ENCODE data around the gene MTARC2. TPM values are rescaled to one million over a fixed set of nuclear protein-coding genes. Genes with fewer than 3 reads are reported as not detected.

The MTARC2 gene
- polyA plus RNA-seq, 1 donor (not counting 4 experiments of a cell fraction or from before 2014, with no cell fraction given) = 0.75 TPM

DNA sequence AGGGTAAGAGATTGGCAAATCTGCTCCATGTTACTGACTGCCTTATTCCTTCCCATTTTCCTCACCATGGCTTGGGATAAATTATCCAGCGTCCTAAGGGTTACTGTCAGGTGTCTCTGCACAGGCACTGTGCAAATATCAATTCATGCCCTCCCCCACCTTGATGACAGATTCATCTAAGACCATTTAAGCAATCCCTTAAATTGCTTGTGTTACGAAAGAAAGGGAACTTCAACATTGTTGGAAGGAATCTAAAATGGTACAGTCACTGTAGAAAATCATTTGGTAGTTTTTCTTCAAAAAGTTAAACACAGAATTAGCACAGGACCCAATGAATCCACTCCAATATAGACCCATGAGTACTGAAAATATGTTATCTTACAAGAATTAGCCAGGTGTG, 17.6 kb upstream of the MTARC2 start:
- no peak for TF ChIP-seq EZH2 (IDR thresholded peaks at IDR 0.05; ENCODE audit: low read length)
- Histone ChIP-seq H3K9ac (ENCODE audit: control insufficient read depth, extremely low read depth, insufficient read depth, low read length) (no peak overlapping the region), H3K4me2 (ENCODE audit: control insufficient read depth, extremely low read depth, insufficient read depth, low read depth, low read length) (no peak overlapping the region), H3K36me3 (ENCODE audit: control insufficient read depth in 2 of 2, extremely low read depth in 1 of 2, insufficient read depth in 2 of 2, low read length in 2 of 2) (no peaks in the 10 kb centered on the region), H2AFZ (ENCODE audit: control insufficient read depth, low read length) (no peak overlapping the region), H3K27ac (ENCODE audit: control insufficient read depth, insufficient read depth, low read length) (no peak overlapping the region), H4K20me1 (ENCODE audit: control insufficient read depth, extremely low read depth, insufficient read depth, low read length) (no peaks in the 10 kb centered on the region), H3K9me3 (ENCODE audit: control insufficient read depth, low read depth, low read length) (no peaks in the 10 kb centered on the region), H3K4me1 (ENCODE audit: control insufficient read depth, extremely low read depth, insufficient read depth, low read length) (peaks cover 16% of the 10 kb centered on the region), H3K9me1 (ENCODE audit: control insufficient read depth, extremely low read depth, insufficient read depth, low read length) (no peaks in the 10 kb centered on the region), H3K79me2 (ENCODE audit: control insufficient read depth, insufficient read depth, low read length) (no peaks in the 10 kb centered on the region), H3K4me3 (ENCODE audit: control insufficient read depth in 2 of 3, extremely low read depth in 1 of 3, insufficient read depth in 2 of 3, low read depth in 1 of 3, low read length in 3 of 3) (no peak overlapping the region), H3K27me3 (ENCODE audit: control insufficient read depth, extremely low read depth, insufficient read depth, low read length) (no peaks in the 10 kb centered on the region)
- dilution Hi-C loops (cut with MboI; ENCODE audit: extremely low pct_ligation_motif_present, low sequenced_read_pairs) = no loop called here
- FAIRE-seq = no peak
- DNase-seq (ENCODE audit: low read depth, low spot score) = no peak

DNA sequence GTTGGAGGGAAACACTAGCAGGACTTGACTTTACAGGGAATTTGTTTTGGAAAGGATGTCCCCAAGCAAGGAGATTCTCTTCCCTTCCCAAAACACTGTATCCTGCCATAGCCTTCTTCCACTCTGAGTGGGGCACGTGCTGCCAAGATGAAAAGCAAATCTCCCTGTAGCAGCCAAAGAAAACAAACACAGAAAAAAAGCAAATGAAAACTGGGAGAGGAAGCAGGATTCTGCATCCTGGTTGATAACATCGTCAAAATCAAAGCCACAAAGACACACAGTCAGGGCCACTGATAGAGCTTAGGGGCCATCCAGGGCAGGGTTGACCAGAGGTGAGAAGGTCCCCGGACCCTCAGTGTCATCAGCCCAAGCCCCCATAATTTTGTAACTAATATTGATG, 16.0 kb upstream of the MTARC2 start:
- no peak for FAIRE-seq

More for the DNA sequence above, 16.0 kb upstream of the MTARC2 start:
- Histone ChIP-seq H3K9me3 (ENCODE audit: control insufficient read depth, low read depth, low read length) (no peaks in the 10 kb centered on the region), H3K9ac (ENCODE audit: control insufficient read depth, extremely low read depth, insufficient read depth, low read length) (no peak overlapping the region), H3K27me3 (ENCODE audit: control insufficient read depth, extremely low read depth, insufficient read depth, low read length) (no peaks in the 10 kb centered on the region), H3K4me1 (ENCODE audit: control insufficient read depth, extremely low read depth, insufficient read depth, low read length) (peaks cover 16% of the 10 kb centered on the region), H3K27ac (ENCODE audit: control insufficient read depth, insufficient read depth, low read length) (no peak overlapping the region), H2AFZ (ENCODE audit: control insufficient read depth, low read length) (no peak overlapping the region), H3K36me3 (ENCODE audit: control insufficient read depth in 2 of 2, extremely low read depth in 1 of 2, insufficient read depth in 2 of 2, low read length in 2 of 2) (no peaks in the 10 kb centered on the region), H3K4me2 (ENCODE audit: control insufficient read depth, extremely low read depth, insufficient read depth, low read depth, low read length) (no peak overlapping the region), H3K79me2 (ENCODE audit: control insufficient read depth, insufficient read depth, low read length) (no peaks in the 10 kb centered on the region), H3K9me1 (ENCODE audit: control insufficient read depth, extremely low read depth, insufficient read depth, low read length) (no peaks in the 10 kb centered on the region), H3K4me3 (ENCODE audit: control insufficient read depth in 2 of 3, extremely low read depth in 1 of 3, insufficient read depth in 2 of 3, low read depth in 1 of 3, low read length in 3 of 3) (no peak overlapping the region), H4K20me1 (ENCODE audit: control insufficient read depth, extremely low read depth, insufficient read depth, low read length) (no peaks in the 10 kb centered on the region)
- TF ChIP-seq, protein P1, sequence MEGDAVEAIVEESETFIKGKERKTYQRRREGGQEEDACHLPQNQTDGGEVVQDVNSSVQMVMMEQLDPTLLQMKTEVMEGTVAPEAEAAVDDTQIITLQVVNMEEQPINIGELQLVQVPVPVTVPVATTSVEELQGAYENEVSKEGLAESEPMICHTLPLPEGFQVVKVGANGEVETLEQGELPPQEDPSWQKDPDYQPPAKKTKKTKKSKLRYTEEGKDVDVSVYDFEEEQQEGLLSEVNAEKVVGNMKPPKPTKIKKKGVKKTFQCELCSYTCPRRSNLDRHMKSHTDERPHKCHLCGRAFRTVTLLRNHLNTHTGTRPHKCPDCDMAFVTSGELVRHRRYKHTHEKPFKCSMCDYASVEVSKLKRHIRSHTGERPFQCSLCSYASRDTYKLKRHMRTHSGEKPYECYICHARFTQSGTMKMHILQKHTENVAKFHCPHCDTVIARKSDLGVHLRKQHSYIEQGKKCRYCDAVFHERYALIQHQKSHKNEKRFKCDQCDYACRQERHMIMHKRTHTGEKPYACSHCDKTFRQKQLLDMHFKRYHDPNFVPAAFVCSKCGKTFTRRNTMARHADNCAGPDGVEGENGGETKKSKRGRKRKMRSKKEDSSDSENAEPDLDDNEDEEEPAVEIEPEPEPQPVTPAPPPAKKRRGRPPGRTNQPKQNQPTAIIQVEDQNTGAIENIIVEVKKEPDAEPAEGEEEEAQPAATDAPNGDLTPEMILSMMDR (optimal IDR thresholded peaks at IDR 0.05 in 1 of 3, IDR thresholded peaks at IDR 0.05 in 1 of 3, conservative IDR thresholded peaks at IDR 0.05 in 1 of 3; ENCODE audit: extremely low read depth in 1 of 3, insufficient read depth in 2 of 3, low read length in 3 of 3) = no peak
- no peak for TF ChIP-seq EZH2 (IDR thresholded peaks at IDR 0.05; ENCODE audit: low read length)
- dilution Hi-C loops (cut with MboI; ENCODE audit: extremely low pct_ligation_motif_present, low sequenced_read_pairs) = no loop called here
- DNase-seq (ENCODE audit: low read depth, low spot score) = no peak

Data from keratinocyte (primary cell).